Lower leg skin (tissue), 3 donors: ENCODE measurements around the gene PF4V1.

ENCODE experiments used
- POLR2A ChIP-seq, 2 donors: fragments of 450-650 bp; IDR thresholded peaks; one replicate each; pipeline ENCODE4 v1.6.1; 2016 to 2017; ENCODE audit warnings: antibody characterized with exemption in 2 of 2, mild to moderate bottlenecking in 1 of 2, moderate library complexity in 1 of 2
- TF ChIP-seq, protein P1 (sequence below), 3 donors: fragments of 450-650 bp; IDR thresholded peaks; one replicate each; pipeline ENCODE4 v1.5.1; 2016; ENCODE audit warnings: antibody characterized with exemption in 3 of 3, mild to moderate bottlenecking in 3 of 3, moderate library complexity in 2 of 3

DNA sequence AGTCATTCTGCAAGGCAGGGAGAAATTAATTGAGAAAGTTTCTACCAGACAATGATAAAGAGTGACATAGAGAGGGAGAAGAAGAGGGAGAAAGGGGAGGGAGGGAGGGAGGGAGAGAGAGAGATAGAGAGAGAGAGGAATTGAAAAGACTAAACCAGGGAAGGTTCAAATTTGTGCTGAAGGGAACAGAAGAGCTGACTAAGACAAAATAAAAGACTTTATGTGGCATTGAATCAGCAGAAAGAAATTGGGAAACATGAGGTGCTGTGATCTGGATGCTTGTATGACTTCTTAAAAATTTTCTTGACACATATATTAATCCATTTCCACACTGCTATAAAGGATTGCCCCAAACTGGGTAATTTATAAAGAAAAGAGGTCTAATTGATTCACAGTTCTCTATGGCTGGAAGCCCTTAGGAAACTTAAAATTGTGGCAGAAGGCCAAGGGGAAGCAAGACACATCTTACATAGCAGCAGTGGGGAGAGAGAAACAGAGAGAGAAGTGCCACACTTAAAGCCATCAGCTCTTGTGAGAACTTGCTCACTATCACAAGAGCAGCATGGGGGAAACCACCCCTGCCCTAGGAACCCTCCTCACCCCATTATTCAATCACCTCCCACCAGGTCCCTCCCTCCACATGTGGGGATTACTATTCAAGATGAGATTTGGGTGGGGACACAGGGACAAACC, 30.1 kb upstream of the PF4V1 start:
- TF ChIP-seq, protein P1, sequence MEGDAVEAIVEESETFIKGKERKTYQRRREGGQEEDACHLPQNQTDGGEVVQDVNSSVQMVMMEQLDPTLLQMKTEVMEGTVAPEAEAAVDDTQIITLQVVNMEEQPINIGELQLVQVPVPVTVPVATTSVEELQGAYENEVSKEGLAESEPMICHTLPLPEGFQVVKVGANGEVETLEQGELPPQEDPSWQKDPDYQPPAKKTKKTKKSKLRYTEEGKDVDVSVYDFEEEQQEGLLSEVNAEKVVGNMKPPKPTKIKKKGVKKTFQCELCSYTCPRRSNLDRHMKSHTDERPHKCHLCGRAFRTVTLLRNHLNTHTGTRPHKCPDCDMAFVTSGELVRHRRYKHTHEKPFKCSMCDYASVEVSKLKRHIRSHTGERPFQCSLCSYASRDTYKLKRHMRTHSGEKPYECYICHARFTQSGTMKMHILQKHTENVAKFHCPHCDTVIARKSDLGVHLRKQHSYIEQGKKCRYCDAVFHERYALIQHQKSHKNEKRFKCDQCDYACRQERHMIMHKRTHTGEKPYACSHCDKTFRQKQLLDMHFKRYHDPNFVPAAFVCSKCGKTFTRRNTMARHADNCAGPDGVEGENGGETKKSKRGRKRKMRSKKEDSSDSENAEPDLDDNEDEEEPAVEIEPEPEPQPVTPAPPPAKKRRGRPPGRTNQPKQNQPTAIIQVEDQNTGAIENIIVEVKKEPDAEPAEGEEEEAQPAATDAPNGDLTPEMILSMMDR (IDR thresholded peaks at IDR 0.05) = no peak
- TF ChIP-seq POLR2A (IDR thresholded peaks at IDR 0.05) = no peak
